Stimulated activated effector memory CD8-positive, alpha-beta T cell treated with anti-CD3 and anti-CD28 coated beads, Interleukin-12 subunit alpha, Interleukin-12 subunit beta, amount 100 ng/mL, for 72 hours (primary cell): ENCODE results near the gene FGFBP3.
"Not testable (repeated sequence)": the region's sequence is repeated elsewhere in the genome, so short reads cannot be mapped to it uniquely, and the experiment has no call there.

Source experiments
- ATAC-seq: fragments of 150-1000 bp; cut with Tn5 transposase; 2 replicates; pipeline ENCODE4 v1.10.0; 2021
- DNase-seq, 2 donors: peaks; one replicate each; pipeline ENCODE4 v3.0.0; 2021 to 2022; ENCODE audit warnings: low spot score in 2 of 2
- H3K27ac Mint-ChIP-seq: one replicate; pipeline ENCODE4 v1.8.0; 2022; ENCODE audit warnings: mild to moderate bottlenecking, mixed read lengths
- H3K36me3 Mint-ChIP-seq: one replicate; pipeline ENCODE4 v1.8.0; 2022; ENCODE audit warnings: mild to moderate bottlenecking, mixed read lengths
- H3K4me1 Mint-ChIP-seq: one replicate; pipeline ENCODE4 v1.8.0; 2022; ENCODE audit warnings: mixed read lengths
- H3K4me3 Mint-ChIP-seq: one replicate; pipeline ENCODE4 v1.8.0; 2022; ENCODE audit warnings: mild to moderate bottlenecking, mixed read lengths
- H3K9me3 Mint-ChIP-seq: one replicate; pipeline ENCODE4 v1.8.0; 2022; ENCODE audit warnings: mixed read lengths

FGFBP3 gene

GRCh38 chr10:91919651-91920050 lies 10.4 kb upstream of the FGFBP3 start:
- Mint-ChIP-seq H3K4me1 (no peaks in the 10 kb centered on the region), H3K27ac (no peak overlapping the region), H3K9me3 (peaks cover 3% of the 10 kb centered on the region), H3K36me3 (peaks cover 15% of the 10 kb centered on the region), H3K4me3 (no peak overlapping the region)
- DNase-seq: no peak
- no peak for ATAC-seq

- no peak overlapping the region for H3K27ac Mint-ChIP-seq
- H3K9me3 Mint-ChIP-seq: no peaks in the 10 kb centered on the region
- H3K36me3 Mint-ChIP-seq: peaks cover 6% of the 10 kb centered on the region
- H3K4me1 Mint-ChIP-seq: peaks cover 27% of the 10 kb centered on the region
- no peak overlapping the region for H3K4me3 Mint-ChIP-seq
- ATAC-seq: no peak
- DNase-seq: no peak
These were observed 1.2 kb upstream of the FGFBP3 start for GRCh38 chr10:91910467-91910866.

- Mint-ChIP-seq H3K9me3 (no peaks in the 10 kb centered on the region), H3K4me3 (peak overlapping the region; percentile 79), H3K4me1 (peaks cover 27% of the 10 kb centered on the region), H3K36me3 (peaks cover 6% of the 10 kb centered on the region), H3K27ac (peak overlapping the region; percentile 67)
- peak; percentile 70 to 88 for DNase-seq
- peak; percentile 94 for ATAC-seq
These were observed 759 bp downstream of the FGFBP3 start for GRCh38 chr10:91908337-91909116.

- Mint-ChIP-seq H3K27ac (peak overlapping the region; percentile 56), H3K4me1 (peaks cover 27% of the 10 kb centered on the region), H3K4me3 (peak overlapping the region; percentile 79), H3K36me3 (peaks cover 6% of the 10 kb centered on the region), H3K9me3 (no peaks in the 10 kb centered on the region)
- no peak for ATAC-seq
- no peak for DNase-seq
These were observed 1.4 kb downstream of the FGFBP3 start for GRCh38 chr10:91907914-91908336.

GRCh38 chr10:91907033-91907594 lies 2.2 kb downstream of the FGFBP3 start:
- no peak for DNase-seq
- peak overlapping the region; percentile 79 for H3K4me3 Mint-ChIP-seq

GRCh38 chr10:91901784-91902677 lies 7.3 kb downstream of the FGFBP3 start:
- Mint-ChIP-seq H3K4me3 (peak overlapping the region; percentile 34), H3K4me1 (peaks cover 25% of the 10 kb centered on the region), H3K36me3 (no peaks in the 10 kb centered on the region), H3K27ac (peak overlapping the region; percentile 75), H3K9me3 (no peaks in the 10 kb centered on the region)
- DNase-seq (peak; percentile 17 to 67), ATAC-seq (peak; percentile 100)

More at GRCh38 chr10:91907033-91907594, 2.2 kb downstream of the FGFBP3 start:
- Mint-ChIP-seq H3K9me3 (no peaks in the 10 kb centered on the region), H3K27ac (peak overlapping the region; percentile 56), H3K4me1 (peaks cover 32% of the 10 kb centered on the region), H3K36me3 (peaks cover 6% of the 10 kb centered on the region)
- no peak for ATAC-seq

- ATAC-seq (no peak), DNase-seq (no peak)
- Mint-ChIP-seq H3K4me1 (peaks cover 16% of the 10 kb centered on the region), H3K27ac (no peak overlapping the region), H3K36me3 (no peaks in the 10 kb centered on the region), H3K9me3 (no peaks in the 10 kb centered on the region), H3K4me3 (no peak overlapping the region)
These were observed 11.9 kb downstream of the FGFBP3 start for GRCh38 chr10:91897421-91897820.

- Mint-ChIP-seq H3K4me1 (peaks cover 4% of the 10 kb centered on the region), H3K4me3 (no peak overlapping the region), H3K9me3 (no peaks in the 10 kb centered on the region), H3K27ac (no peak overlapping the region), H3K36me3 (no peaks in the 10 kb centered on the region)
- no peak for DNase-seq
- ATAC-seq: no peak
These were observed 13.0 kb downstream of the FGFBP3 start for GRCh38 chr10:91896212-91896756.

GRCh38 chr10:91894261-91894685 lies 15.0 kb downstream of the FGFBP3 start:
- H3K4me1 Mint-ChIP-seq, H3K27ac Mint-ChIP-seq, H3K9me3 Mint-ChIP-seq, H3K4me3 Mint-ChIP-seq, H3K36me3 Mint-ChIP-seq, ATAC-seq: not testable (repeated sequence)
- peak in 1 of 2 donors; percentile 44 for DNase-seq

GRCh38 chr10:91893051-91893450 lies 16.2 kb downstream of the FGFBP3 start:
- no peak for ATAC-seq
- no peak for DNase-seq
- Mint-ChIP-seq H3K36me3 (no peaks in the 10 kb centered on the region), H3K4me1 (peaks cover under 1% of the 10 kb centered on the region), H3K27ac (no peak overlapping the region), H3K4me3 (no peak overlapping the region), H3K9me3 (no peaks in the 10 kb centered on the region)

- H3K9me3 Mint-ChIP-seq: no peaks in the 10 kb centered on the region
- H3K27ac Mint-ChIP-seq: no peak overlapping the region
- ATAC-seq (no peak), DNase-seq (peak in 1 of 2 donors; percentile 33)
- H3K4me3 Mint-ChIP-seq: no peak overlapping the region
- H3K36me3 Mint-ChIP-seq: no peaks in the 10 kb centered on the region
- H3K4me1 Mint-ChIP-seq: peaks cover 11% of the 10 kb centered on the region
These were observed 17.9 kb downstream of the FGFBP3 start for GRCh38 chr10:91891125-91892001.

GRCh38 chr10:91887272-91888076 lies 21.8 kb downstream of the FGFBP3 start:
- H3K4me1 Mint-ChIP-seq: peaks cover 11% of the 10 kb centered on the region
- H3K27ac Mint-ChIP-seq: no peak overlapping the region
- H3K9me3 Mint-ChIP-seq: no peaks in the 10 kb centered on the region
- H3K4me3 Mint-ChIP-seq: peak overlapping the region; percentile 88
- ATAC-seq (peak; percentile 77), DNase-seq (peak in 1 of 2 donors; percentile 55)
- no peaks in the 10 kb centered on the region for H3K36me3 Mint-ChIP-seq

- peaks cover 11% of the 10 kb centered on the region for H3K4me1 Mint-ChIP-seq
- peak overlapping the region; percentile 88 for H3K4me3 Mint-ChIP-seq
- no peaks in the 10 kb centered on the region for H3K9me3 Mint-ChIP-seq
- DNase-seq (no peak), ATAC-seq (no peak)
- no peak overlapping the region for H3K27ac Mint-ChIP-seq
- H3K36me3 Mint-ChIP-seq: no peaks in the 10 kb centered on the region
These were observed 22.4 kb downstream of the FGFBP3 start for GRCh38 chr10:91886954-91887271.
